ENCODE data around the gene SYNPO2.
"Not testable (repeated sequence)": the region's sequence is repeated elsewhere in the genome, so short reads cannot be mapped to it uniquely, and the experiment has no call there.

SYNPO2 gene

GRCh38 chr4:119002476-119002875 lies 113.8 kb downstream of the SYNPO2 start:
- no peak for DNase-seq (ENCODE audit: low spot score)

DNA sequence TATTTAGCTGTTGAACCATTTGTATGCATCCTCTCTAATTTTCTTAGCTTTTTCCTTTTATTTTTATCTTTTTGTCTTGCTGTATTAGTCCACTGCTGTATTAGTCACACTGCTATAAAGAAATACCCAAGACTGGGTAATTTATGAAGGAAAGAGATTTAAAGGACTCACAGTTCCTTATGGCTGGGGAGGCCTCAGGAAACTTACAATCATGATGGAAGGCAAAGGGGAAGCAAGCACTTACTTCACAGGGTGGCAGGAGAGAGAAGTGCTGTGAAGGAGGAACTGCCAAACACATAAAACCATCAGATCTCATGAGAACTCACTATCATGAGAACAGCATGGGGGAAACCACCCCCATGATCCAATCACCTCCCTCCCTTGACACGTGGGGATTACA lies 114.3 kb downstream of the SYNPO2 start:
- not testable (repeated sequence) for DNase-seq (ENCODE audit: low spot score)

DNA sequence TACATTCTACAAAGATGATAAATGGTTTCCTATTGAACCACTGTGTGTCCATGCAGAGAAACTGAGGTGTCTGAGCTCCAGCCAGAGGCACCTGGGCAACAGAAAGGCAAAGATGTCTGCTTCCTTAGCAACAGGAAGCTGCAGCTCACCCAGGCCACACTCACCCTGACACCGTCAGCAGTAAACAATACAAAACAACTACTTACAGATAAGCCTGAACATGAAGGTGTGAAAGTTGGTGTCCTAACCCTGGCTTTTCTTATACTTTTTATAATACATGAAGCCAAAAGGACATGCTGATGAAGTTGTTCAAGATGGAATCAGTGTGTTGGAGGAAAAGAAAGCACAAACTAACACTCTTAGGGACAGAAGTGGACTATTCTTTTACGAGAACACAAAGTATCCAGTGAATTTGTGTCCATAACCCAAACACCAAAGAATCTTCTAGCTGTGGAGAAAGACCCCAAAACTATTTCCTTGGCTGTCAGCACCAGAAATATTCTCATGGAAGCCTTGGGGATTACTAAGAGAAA lies 117.3 kb downstream of the SYNPO2 start:
- DNase-seq (ENCODE audit: low spot score), result no peak

DNA sequence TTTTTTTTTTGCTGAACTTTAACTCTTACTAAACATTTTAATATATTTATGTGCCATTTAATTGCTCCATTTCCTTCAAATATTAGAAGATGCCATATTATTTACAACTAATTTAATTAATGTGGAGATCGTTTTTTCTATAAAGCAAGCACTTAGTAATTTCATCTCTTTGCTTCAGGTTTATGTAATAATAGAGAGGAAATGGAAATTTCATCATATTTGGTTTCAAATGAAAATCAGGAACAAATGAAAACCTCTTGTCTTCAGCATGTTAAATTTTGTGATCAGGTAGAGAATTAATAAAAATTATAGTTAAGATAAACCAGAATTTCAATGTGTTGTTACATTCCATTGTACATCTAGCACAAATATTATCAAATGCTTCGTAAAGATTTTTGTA lies 120.1 kb downstream of the SYNPO2 start:
- DNase-seq (ENCODE audit: low spot score), result no peak

- not testable (repeated sequence) for DNase-seq (ENCODE audit: low spot score)
These were observed 121.6 kb downstream of the SYNPO2 start for GRCh38 chr4:119010221-119010620.

DNA sequence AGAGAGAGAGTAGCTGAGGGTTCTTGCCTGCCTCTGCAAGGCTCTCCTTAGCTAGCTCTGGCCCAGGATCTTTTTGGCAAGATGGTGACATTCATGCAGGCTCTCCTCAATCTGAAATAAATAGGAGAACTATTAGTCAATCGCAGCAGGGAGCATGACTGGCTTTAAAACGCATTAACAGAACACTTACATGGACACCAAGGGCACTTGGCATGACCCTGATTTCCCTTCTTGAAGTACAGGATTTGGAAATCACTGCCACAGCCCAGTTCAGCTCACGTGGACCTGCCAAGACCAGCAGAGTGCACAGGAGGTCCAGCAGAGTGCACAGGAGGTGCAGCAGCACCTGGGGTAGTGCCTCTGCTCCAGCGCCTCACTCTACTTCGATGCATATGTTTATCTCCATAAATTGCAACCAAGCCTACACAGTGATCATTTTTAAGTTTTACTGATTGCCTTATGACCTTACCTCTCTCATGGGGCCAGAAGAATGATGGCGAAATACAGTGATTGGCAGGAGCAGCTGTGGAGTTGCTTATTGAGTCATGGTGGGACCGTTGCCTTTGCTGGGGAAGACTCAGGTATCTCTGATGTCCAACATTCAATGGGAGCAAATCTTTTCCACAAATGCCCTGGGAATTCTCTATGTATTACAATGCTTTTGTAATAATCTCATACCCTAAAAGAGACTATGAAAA lies 122.4 kb downstream of the SYNPO2 start:
- no peak for DNase-seq (ENCODE audit: low spot score)

DNA sequence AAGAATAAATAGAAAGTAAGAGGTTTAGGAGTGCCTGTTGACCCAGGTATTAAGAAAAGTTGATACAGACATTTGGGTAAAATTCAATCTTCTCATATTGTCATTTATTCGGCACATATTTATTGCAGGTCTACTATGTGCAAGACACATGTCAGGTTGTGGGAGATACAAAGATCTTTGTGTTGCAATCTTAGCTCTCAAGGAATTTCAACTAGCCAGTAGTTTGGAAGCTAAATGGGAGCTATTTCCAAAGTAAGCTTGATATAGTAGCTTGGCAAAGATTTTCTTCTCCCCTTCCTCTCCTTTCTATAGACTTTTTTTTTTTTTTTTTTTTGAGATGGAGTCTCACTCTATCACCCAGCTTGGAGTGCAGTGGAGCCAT lies 122.9 kb downstream of the SYNPO2 start:
- DNase-seq (ENCODE audit: low spot score), result no peak

DNA sequence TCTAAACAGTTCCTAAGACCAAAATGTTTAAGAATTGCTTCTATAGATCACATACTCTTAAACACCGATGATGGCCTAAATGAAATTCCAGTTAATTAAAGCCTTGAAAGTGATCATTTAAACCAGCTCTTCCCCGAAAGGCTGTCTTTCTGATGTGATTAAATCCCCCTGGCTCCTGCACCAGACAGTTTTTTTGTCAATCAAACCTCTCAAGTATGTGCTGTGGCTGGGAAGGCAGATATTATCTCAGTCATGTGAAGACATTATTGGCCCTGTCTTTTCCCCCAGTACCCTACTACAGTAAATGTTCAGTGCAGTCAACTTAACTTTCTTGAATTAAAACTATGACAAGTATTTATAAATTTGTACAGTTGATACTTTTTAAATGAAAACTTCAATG lies 126.0 kb downstream of the SYNPO2 start:
- DNase-seq (ENCODE audit: low spot score), result no peak

DNA sequence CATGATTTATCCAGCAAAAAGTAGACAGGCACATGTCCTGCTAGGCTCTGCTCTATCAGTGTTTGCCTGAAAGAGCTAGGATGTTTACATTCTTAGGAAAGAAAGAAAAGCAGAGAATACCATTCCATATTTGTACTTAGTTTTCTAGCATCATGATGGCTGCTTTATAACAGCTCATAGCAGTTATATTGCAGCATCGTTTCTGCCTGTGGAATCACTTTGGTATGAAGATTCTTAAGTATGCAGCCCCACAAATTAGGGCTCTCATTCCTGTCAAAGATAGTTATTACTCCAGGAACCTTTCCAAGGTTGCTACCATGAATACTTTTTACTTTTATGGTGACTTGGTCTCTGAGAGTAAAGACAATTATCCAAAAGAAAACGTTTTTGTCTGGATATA lies 128.0 kb downstream of the SYNPO2 start:
- no peak for DNase-seq (ENCODE audit: low spot score)

- no peak for DNase-seq (ENCODE audit: low spot score)
These were observed 129.0 kb downstream of the SYNPO2 start for GRCh38 chr4:119017636-119018035.

DNA sequence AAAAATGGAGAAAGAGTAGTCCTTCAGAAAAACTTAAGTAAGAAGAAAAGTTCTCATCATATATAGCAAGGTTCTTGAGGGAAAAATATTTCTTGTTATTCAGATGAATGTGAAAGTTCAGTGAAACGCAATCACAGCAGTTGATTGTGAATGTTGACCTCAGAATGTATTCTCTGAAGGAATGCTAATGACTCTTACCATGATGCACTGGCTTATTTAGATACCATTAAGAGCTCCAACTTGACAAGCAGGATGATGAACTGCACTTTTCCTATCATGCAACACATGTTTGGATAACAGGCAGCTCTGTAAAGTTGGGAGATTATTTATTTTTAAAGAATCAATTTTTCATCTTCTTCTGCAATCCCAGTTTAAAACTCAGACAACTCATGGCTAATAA lies 131.5 kb downstream of the SYNPO2 start:
- no peak for DNase-seq (ENCODE audit: low spot score)

- not testable (repeated sequence) for DNase-seq (ENCODE audit: low spot score)
These were observed 133.9 kb downstream of the SYNPO2 start for GRCh38 chr4:119022520-119022919.

DNA sequence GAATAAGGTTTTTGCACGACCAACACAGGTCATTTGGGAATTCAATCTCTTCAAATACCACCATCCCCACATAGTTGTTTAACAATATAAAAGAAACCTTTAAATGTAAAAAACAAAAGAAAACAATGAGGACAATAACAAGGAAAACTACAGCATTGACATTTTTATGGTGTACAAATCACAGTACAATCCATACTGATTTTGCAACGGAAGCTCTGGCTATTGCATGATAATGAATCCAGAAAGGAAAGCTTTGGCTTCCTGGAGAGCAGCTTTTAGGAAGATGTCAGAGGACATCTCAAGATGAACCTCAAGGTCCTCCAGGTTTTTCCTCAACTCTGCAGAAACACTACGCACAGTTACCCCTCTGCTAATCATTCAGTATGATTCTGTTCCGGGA lies 135.4 kb downstream of the SYNPO2 start:
- no peak for DNase-seq (ENCODE audit: low spot score)

- DNase-seq (ENCODE audit: low spot score), result no peak
These were observed 136.8 kb downstream of the SYNPO2 start for GRCh38 chr4:119025420-119025819.

GRCh38 chr4:119025916-119026661 lies 137.4 kb downstream of the SYNPO2 start:
- no peak for DNase-seq (ENCODE audit: low spot score)

GRCh38 chr4:119026662-119027444 lies 138.2 kb downstream of the SYNPO2 start:
- no peak for DNase-seq (ENCODE audit: low spot score)

- no peak for DNase-seq (ENCODE audit: low spot score)
These were observed 139.2 kb downstream of the SYNPO2 start for GRCh38 chr4:119027811-119028210.

- DNase-seq (ENCODE audit: low spot score), result no peak
These were observed 139.6 kb downstream of the SYNPO2 start for GRCh38 chr4:119028296-119028695.

GRCh38 chr4:119029847-119030535 lies 141.3 kb downstream of the SYNPO2 start:
- no peak for DNase-seq (ENCODE audit: low spot score)

- no peak for DNase-seq (ENCODE audit: low spot score)
These were observed 141.9 kb downstream of the SYNPO2 start for GRCh38 chr4:119030536-119030890.

DNA sequence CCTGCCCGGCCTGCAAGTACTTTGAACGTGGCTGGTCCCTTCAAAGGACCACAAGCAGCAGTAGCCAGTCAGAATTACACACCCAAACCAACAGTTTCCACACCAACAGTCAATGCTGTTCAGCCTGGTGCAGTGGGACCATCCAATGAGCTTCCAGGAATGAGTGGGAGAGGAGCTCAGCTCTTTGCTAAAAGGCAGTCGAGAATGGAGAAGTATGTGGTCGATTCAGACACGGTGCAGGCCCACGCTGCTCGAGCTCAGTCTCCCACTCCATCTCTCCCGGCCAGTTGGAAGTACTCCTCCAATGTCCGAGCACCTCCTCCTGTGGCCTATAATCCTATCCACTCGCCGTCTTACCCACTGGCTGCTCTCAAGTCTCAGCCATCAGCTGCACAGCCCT lies 142.6 kb downstream of the SYNPO2 start:
- DNase-seq (ENCODE audit: low spot score), result no peak
